Gastroesophageal sphincter (tissue), 3 donors: ENCODE data around the gene E2F2.

Source experiments
- CTCF ChIP-seq, 4 experiments: fragments of 200-600 bp in 2 of 4; fragments of 450-650 bp in 2 of 4; sonication (generic) in 1 of 4; IDR thresholded peaks; one replicate each; pipeline ENCODE4 v1.5.1; 2017 to 2019; ENCODE audit warnings: antibody characterized with exemption in 4 of 4, mild to moderate bottlenecking in 2 of 4, moderate library complexity in 2 of 4
- POLR2AphosphoS5 ChIP-seq: sonication (generic); formaldehyde crosslinking; IDR thresholded peaks from one replicate; pipeline ENCODE4 v1.6.1; 2017; ENCODE audit warnings: antibody characterized with exemption

- TF ChIP-seq CTCF (IDR thresholded peaks at IDR 0.05) (no peak), POLR2AphosphoS5 (peak; percentile 91)
These were observed 31.3 kb upstream of the E2F2 start for GRCh38 chr1:23562137-23562876.
